Parathyroid adenoma (tissue), 2 donors: Measurements from ENCODE around the gene ZNF362.

Experiments used
- H2AFZ ChIP-seq: fragments of 300-600 bp; sonication (generic); one replicate; pipeline ENCODE4 v1.7.0; 2017; ENCODE audit warnings: antibody characterized with exemption, mild to moderate bottlenecking
- H3K27ac ChIP-seq: fragments of 300-600 bp; sonication (generic); one replicate; pipeline ENCODE4 v1.7.0; 2017
- H3K27me3 ChIP-seq: fragments of 300-600 bp; sonication (generic); one replicate; pipeline ENCODE4 v1.7.0; 2017; ENCODE audit warnings: low read length; ENCODE audit not compliant: control insufficient read depth, insufficient read depth
- H3K36me3 ChIP-seq: fragments of 300-600 bp; sonication (generic); one replicate; pipeline ENCODE4 v1.7.0; 2017; ENCODE audit warnings: low read length; ENCODE audit not compliant: control insufficient read depth, insufficient read depth
- H3K4me1 ChIP-seq: fragments of 300-600 bp; sonication (generic); one replicate; pipeline ENCODE4 v1.7.0; 2017; ENCODE audit warnings: control low read depth
- H3K4me2 ChIP-seq: fragments of 300-600 bp; sonication (generic); one replicate; pipeline ENCODE4 v1.7.0; 2017; ENCODE audit warnings: low read length
- H3K4me3 ChIP-seq: fragments of 300-600 bp; sonication (generic); one replicate; pipeline ENCODE4 v1.7.0; 2017; ENCODE audit warnings: low read depth, low read length
- H3K79me2 ChIP-seq: fragments of 300-600 bp; sonication (generic); one replicate; pipeline ENCODE4 v1.7.0; 2017; ENCODE audit warnings: control low read depth
- H3K9ac ChIP-seq: fragments of 300-600 bp; sonication (generic); one replicate; pipeline ENCODE4 v1.7.0; 2017; ENCODE audit warnings: mild to moderate bottlenecking
- H3K9me3 ChIP-seq: fragments of 300-600 bp; sonication (generic); one replicate; pipeline ENCODE4 v1.7.0; 2017; ENCODE audit warnings: low read length; ENCODE audit not compliant: control insufficient read depth
- CTCF ChIP-seq: fragments of 300-600 bp; sonication (generic); IDR thresholded peaks from one replicate; pipeline ENCODE4 v1.7.0; 2017; ENCODE audit warnings: antibody characterized with exemption, mild to moderate bottlenecking
- donor health status: primary hyperparathyroidism.

Gene ZNF362

GRCh38 chr1:33343539-33343938, 87.2 kb downstream of the ZNF362 start:
- H3K27ac ChIP-seq = no peak overlapping the region
- H3K9ac ChIP-seq = no peak overlapping the region
- peaks cover 6% of the 10 kb centered on the region for H3K4me1 ChIP-seq
- H2AFZ ChIP-seq = no peak overlapping the region
- H3K4me3 ChIP-seq = no peak overlapping the region
- H3K4me2 ChIP-seq = no peak overlapping the region
- H3K36me3 ChIP-seq = no peaks in the 10 kb centered on the region
- no peak for TF ChIP-seq CTCF
- peaks cover 51% of the 10 kb centered on the region for H3K79me2 ChIP-seq
- no peaks in the 10 kb centered on the region for H3K9me3 ChIP-seq
- H3K27me3 ChIP-seq = no peaks in the 10 kb centered on the region

DNA sequence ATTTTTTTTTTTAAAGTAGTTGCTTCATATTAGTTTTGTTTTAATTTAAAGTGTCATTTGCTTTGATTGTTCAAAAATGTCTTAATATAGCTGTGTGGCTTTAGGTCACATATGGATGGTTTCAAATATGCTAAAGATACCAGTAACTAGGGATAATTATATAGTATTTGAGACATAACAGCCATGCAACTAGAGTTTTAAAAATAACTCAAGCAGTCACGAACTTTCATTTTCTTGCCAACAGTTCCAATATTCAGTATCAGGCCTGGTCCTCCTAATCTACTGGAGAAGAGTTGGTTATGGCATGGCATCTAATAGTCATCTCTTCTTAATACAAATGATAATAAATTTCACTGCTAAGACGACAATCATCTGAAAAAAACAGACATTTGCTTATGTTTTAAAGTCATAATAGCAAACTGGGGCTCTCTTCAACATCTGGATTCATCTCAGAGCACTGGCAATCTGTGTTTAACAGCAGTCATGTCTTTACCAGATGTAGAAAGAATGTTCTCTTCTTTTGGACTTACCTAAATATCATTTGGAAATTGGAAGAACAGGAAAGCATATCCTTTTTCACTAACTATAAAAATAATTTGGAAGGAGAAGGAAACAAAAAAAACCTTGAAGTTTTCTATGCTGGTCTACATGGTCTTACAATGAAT, 88.7 kb downstream of the ZNF362 start:
- Histone ChIP-seq H3K27me3 (no peaks in the 10 kb centered on the region), H2AFZ (no peak overlapping the region), H3K4me3 (no peak overlapping the region), H3K9me3 (no peaks in the 10 kb centered on the region), H3K4me1 (peaks cover 6% of the 10 kb centered on the region), H3K9ac (no peak overlapping the region), H3K79me2 (peaks cover 39% of the 10 kb centered on the region), H3K27ac (peak overlapping the region; percentile 15), H3K4me2 (no peak overlapping the region), H3K36me3 (no peaks in the 10 kb centered on the region)
- no peak for TF ChIP-seq CTCF

DNA sequence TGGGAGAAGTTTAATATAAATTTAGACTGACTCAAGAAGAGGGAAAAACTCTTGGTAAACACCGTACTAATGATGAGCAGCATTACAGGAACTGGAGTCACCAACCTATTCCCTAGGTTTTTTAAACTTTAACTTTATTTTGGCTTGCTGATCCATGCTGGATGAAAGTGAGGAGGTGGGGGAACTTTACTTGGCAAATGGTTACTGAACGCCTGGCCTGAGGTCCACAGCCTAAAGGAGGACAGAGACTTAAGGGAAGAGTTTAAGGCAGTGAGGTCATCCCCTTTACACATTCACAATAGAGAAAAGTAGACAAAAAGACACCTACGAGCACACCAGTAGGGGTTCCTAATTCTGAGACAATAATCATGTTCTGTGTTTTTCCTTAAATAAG, 90.2 kb downstream of the ZNF362 start:
- Histone ChIP-seq H3K4me3 (no peak overlapping the region), H2AFZ (no peak overlapping the region), H3K4me2 (peak overlapping the region; percentile 13), H3K4me1 (peaks cover 6% of the 10 kb centered on the region), H3K9me3 (no peaks in the 10 kb centered on the region), H3K27me3 (no peaks in the 10 kb centered on the region), H3K79me2 (peaks cover 30% of the 10 kb centered on the region), H3K9ac (no peak overlapping the region), H3K36me3 (no peaks in the 10 kb centered on the region), H3K27ac (peak overlapping the region; percentile 75)
- no peak for TF ChIP-seq CTCF

DNA sequence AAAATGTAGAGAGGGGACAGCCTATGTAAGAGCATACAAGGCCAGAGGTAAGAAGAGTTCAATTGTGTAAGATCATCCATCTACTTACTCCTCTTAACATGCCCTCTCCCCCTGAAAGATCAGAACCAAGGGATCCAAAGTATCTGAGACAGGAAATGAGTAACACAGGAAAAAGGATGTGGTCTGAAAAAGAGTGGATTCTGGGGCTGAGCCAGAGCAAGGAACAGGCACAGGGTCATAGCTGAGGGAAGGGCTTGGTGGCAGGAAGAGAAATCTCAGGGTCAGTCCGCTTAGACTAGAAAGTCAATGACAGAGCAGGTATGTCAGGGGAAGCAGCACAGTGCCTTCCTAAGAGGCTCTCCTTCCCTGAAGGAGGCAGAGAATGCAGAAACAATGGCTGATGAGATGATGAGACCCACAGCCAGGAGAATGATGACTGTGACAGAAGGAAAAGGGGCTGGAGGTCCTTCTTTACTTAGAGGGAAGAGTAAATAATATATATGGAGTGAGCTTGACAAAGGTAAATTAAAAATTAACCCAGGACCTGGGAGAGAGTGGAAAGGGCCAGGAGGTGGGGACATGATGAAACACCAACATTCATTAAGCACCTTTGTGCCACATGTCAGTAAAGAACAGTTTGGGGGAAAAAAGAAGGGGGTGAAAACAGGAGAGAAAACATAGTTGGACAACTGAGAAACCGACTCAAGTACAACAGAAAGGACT, 90.8 kb downstream of the ZNF362 start:
- H3K4me2 ChIP-seq = peak overlapping the region; percentile 66
- H3K9me3 ChIP-seq = no peaks in the 10 kb centered on the region
- H3K79me2 ChIP-seq = peaks cover 27% of the 10 kb centered on the region
- H3K27me3 ChIP-seq = no peaks in the 10 kb centered on the region
- H3K4me3 ChIP-seq = peak overlapping the region; percentile 29
- peaks cover 2% of the 10 kb centered on the region for H3K4me1 ChIP-seq
- H3K27ac ChIP-seq = peak overlapping the region; percentile 75
- no peak overlapping the region for H3K9ac ChIP-seq
- H3K36me3 ChIP-seq = no peaks in the 10 kb centered on the region
- no peak overlapping the region for H2AFZ ChIP-seq
- no peak for TF ChIP-seq CTCF

- no peak for TF ChIP-seq CTCF
- H3K79me2 ChIP-seq = peaks cover 24% of the 10 kb centered on the region
- H3K9ac ChIP-seq = no peak overlapping the region
- H3K4me1 ChIP-seq = peaks cover 2% of the 10 kb centered on the region
- no peak overlapping the region for H3K4me3 ChIP-seq
- no peaks in the 10 kb centered on the region for H3K9me3 ChIP-seq
- H3K27ac ChIP-seq = peak overlapping the region; percentile 75
- peak overlapping the region; percentile 66 for H3K4me2 ChIP-seq
- no peaks in the 10 kb centered on the region for H3K36me3 ChIP-seq
- H2AFZ ChIP-seq = no peak overlapping the region
- no peaks in the 10 kb centered on the region for H3K27me3 ChIP-seq
Measured at GRCh38 chr1:33347650-33347992, 91.3 kb downstream of the ZNF362 start.
